Psoas muscle (tissue), 8 donors: ENCODE data around the gene KAZN. TPM values are rescaled to one million over a fixed set of nuclear protein-coding genes. Genes with fewer than 3 reads are reported as not detected.

ENCODE experiments used
- ATAC-seq, 4 donors: fragments of 200-7000 bp; cut with Tn5 transposase; one replicate each; pipeline ENCODE4 v1.9.1; 2020; ENCODE audit warnings: moderate library complexity in 3 of 4, mild to moderate bottlenecking in 2 of 4
- DNase-seq, 2 donors: peaks; one replicate each; pipeline ENCODE4 v3.0.0-alpha.2; 2020
- H3K27ac ChIP-seq: fragments of 200-600 bp; one replicate; pipeline ENCODE4 v1.8.0; 2022
- H3K27me3 ChIP-seq, 3 donors: fragments of 200-600 bp in 1 of 3; one replicate each; pipeline versions ENCODE4 v1.6.1 to v1.8.0; 2013 to 2022; ENCODE audit warnings: low read length in 2 of 3, mild to moderate bottlenecking in 2 of 3, moderate library complexity in 1 of 3; ENCODE audit not compliant: insufficient read depth in 3 of 3
- H3K36me3 ChIP-seq, 2 donors: fragments of 200-600 bp in 1 of 2; one replicate each; pipeline versions ENCODE4 v1.6.1 to v1.8.0; 2013 to 2022; ENCODE audit warnings: low read depth in 1 of 2, mild to moderate bottlenecking in 1 of 2, moderate library complexity in 1 of 2; ENCODE audit not compliant: insufficient read depth in 1 of 2
- H3K4me1 ChIP-seq: fragments of 200-600 bp; one replicate; pipeline ENCODE4 v1.8.0; 2022
- H3K4me3 ChIP-seq: fragments of 200-600 bp; one replicate; pipeline ENCODE4 v1.8.0; 2022; ENCODE audit warnings: mild to moderate bottlenecking
- H3K9me3 ChIP-seq: fragments of 200-600 bp; one replicate; pipeline ENCODE4 v1.8.0; 2022
- CTCF ChIP-seq: fragments of 200-600 bp; IDR thresholded peaks from one replicate; pipeline ENCODE4 v1.8.0; 2022; ENCODE audit warnings: antibody characterized with exemption
- WGBS, 3 donors: extraction: QIAGEN DNeasy Blood & Tissue Kit; methylation state at CpG; one replicate each; pipeline versions ENCODE4 v1.1.6 to v1.1.7; 2013; 5-methylcytosine and 5-hydroxymethylcytosine counted together
- intact Hi-C, 2 donors: fragments of 100-400 bp; cut with DNase I; formaldehyde crosslinking; loops; one replicate each; pipeline versions ENCODE4 v1.11.0 to v1.14.2; 2022
- polyA plus RNA-seq, 3 donors: library from polyadenylated mRNA; stranded (reverse); fragments of 200-250 nt; gene quantifications; one replicate each; pipeline ENCODE4 v1.2.3, GENCODE V29; 2013
- total RNA-seq, 4 donors: library from RNA; stranded (reverse); fragmentation: NEBNext Ultra II Directional in 2 of 4; extraction: Animal tissue kit (Norgen Biotek cat#: 25700) in 2 of 4; gene quantifications; one replicate each; pipeline versions ENCODE4 v1.2.1 to v1.2.4, GENCODE V29; 2021 to 2023
- donor health status: healthy with polysubstance abuse.
- donor health status: DM: no; HTN: no; CAD: no; lungs with moderate emphysema.
- donor health status: Bipolar disorder and iron deficiency.
- donor health status: healthy.
- donor health status: DM: yes; HTN: yes; CAD: no.
- donor health status: DM: no; HTN: no; CAD: no.
- donor health status: DM: no; HTN: no; CAD: no.
- donor health status: DM: yes; HTN: yes; CAD: no.

Gene KAZN
- total and polyA plus RNA-seq, 7 donors: 0.23 to 2.3 (median 0.97) TPM

DNA sequence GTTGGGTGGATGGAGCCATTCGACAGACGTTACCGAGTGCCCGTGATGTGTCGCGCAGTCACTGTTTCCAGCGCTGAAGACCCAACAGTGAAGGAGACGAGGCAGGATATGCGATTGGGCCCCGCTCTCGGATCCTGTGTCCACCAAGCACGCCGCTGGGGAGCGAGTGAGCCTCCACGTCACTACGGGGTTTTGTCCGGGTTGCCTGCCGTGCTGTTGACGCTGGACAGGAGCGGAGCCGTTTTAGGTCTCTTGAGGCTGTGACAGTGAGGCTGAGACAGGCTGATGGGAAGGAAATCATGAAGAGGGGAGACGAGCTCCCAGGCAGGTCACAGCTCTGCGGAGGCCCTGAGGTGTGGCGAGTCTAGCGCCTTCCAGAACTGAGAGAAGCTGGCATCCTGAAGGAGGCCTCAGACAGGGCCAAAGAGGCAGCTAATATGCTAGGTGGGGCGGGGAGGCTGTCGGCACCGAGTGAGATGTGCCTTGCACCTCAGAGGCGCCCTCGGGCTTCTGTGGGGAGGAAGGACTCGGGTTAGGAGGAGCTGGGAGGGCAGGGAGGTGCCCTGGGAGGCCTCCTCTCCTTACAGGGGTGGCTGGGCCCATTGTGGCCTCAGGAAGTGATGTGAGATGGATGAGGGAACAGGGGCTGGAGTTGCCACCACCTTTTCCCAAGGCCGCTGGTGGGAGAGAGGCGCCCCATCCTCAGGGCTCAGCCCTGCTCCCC, 359.1 kb downstream of the KAZN start:
- DNase-seq: no peak
- no peaks in the 10 kb centered on the region for H3K4me1 ChIP-seq
- 91 to 93% (median 93%) methylated on average over 33 of the region's 33 CpGs for WGBS, 3 donors
- no peak for TF ChIP-seq CTCF
- H3K36me3 ChIP-seq: no peaks in the 10 kb centered on the region
- no peak overlapping the region for H3K4me3 ChIP-seq
- H3K27me3 ChIP-seq: no peaks in the 10 kb centered on the region
- no peak for ATAC-seq
- H3K27ac ChIP-seq: no peak overlapping the region
- intact Hi-C loops: no loop called here
- H3K9me3 ChIP-seq: no peaks in the 10 kb centered on the region

DNA sequence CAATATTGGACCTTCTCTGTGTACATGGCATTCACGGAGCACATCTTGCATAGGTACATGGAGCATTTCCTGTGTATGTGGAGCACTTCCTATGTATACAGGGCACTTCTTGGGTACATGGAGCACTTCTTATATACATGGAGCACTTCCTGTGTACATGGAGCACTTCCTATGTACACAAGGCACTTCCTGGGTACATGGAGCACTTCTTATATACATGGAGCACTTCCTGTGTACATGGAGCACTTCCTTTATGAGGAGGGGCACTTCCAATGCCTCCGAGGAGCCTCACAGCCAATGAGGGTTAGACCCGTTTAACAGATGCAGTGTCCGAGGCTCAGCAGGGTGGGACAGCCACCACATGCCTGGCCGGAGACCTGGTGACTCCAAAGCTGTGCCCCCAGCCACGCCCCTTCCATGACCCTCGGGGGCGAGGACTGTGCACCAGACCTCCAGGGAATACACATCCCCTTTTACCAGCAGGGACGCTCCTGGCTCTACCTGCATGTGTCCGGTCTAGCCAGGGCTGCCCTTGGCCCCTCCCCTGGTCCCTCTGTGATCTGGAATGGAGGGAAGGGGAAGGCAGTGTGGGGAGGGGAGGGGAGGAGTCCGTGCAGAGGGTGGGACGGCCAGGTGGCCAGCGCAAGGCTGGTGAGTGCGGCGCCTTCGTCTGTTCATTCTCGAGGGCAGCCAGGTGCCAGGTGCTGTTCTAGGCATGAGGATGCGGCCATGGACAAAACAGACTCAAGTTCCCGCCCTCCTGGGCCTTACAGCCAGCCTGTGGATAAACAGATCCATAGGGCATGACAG, 360.0 kb downstream of the KAZN start:
- Histone ChIP-seq H3K36me3 (no peaks in the 10 kb centered on the region), H3K27me3 (no peaks in the 10 kb centered on the region), H3K27ac (no peak overlapping the region), H3K4me3 (no peak overlapping the region), H3K9me3 (no peaks in the 10 kb centered on the region), H3K4me1 (no peaks in the 10 kb centered on the region)
- no peak for TF ChIP-seq CTCF
- no peak for ATAC-seq
- no peak for DNase-seq
- 80 to 85% (median 83%) methylated on average over 19 of the region's 19 CpGs for WGBS, 3 donors
- intact Hi-C loops: no loop called here

GRCh38 chr1:14959059-14959694, 360.7 kb downstream of the KAZN start:
- H3K27ac ChIP-seq: no peak overlapping the region
- intact Hi-C loops: no loop called here
- no peak for DNase-seq
- no peak for ATAC-seq
- H3K4me1 ChIP-seq: no peaks in the 10 kb centered on the region
- H3K27me3 ChIP-seq: no peaks in the 10 kb centered on the region
- 87 to 89% (median 88%) methylated on average over 13 to 14 of the region's 14 CpGs for WGBS, 3 donors
- TF ChIP-seq CTCF: no peak
- H3K9me3 ChIP-seq: no peaks in the 10 kb centered on the region
- H3K4me3 ChIP-seq: no peak overlapping the region
- H3K36me3 ChIP-seq: no peaks in the 10 kb centered on the region

DNA sequence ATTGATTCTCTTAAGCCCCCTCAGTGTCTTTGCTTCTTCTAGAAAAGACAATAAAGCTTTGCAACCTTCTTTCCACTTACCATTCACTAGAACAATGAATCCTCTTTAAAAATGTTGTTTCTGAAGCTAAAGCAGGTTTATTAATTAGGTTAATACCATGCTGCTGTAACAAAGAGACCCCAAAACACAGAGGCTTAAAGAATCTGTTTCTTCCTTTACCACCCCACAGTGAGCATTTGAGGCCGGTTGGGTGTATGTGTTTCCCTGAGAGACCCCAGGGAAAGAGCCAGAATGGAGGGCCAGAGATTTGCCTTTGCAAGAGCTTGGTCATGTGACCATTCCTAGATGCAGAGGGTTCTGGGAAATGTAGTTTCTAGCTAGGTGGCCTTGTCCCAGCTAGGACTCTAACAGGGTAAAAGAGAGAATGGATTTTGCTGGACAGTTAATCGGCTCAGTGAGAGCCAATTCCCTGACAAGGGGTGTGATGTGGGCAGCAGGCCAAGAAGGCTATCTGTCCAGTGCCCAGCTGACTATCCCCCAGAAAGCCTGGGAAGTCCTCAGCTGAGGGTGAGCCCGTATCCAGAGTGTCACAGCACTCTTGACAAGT, 363.3 kb downstream of the KAZN start:
- Histone ChIP-seq H3K4me1 (no peaks in the 10 kb centered on the region), H3K9me3 (no peaks in the 10 kb centered on the region), H3K27ac (no peak overlapping the region), H3K27me3 (peaks cover 0 to 4% (median 0%) of the 10 kb centered on the region in 3 donors), H3K36me3 (no peaks in the 10 kb centered on the region), H3K4me3 (no peak overlapping the region)
- no peak for ATAC-seq
- DNase-seq: no peak
- intact Hi-C loops: no loop called here
- WGBS, 3 donors: 68 to 78% (median 69%) methylated on average over 3 of the region's 3 CpGs
- TF ChIP-seq CTCF: no peak
